GM23338 (cell line): Measurements from ENCODE around the gene MFSD2A. TPM values are rescaled to one million over a fixed set of nuclear protein-coding genes. Genes with fewer than 3 reads are reported as not detected.

Source experiments
- ATAC-seq: fragments of 200-7000 bp; cut with Tn5 transposase; 3 replicates; pipeline ENCODE4 v1.9.1; 2020
- DNase-seq: peaks from one replicate; pipeline ENCODE4 v3.0.0-alpha.2; 2015; ENCODE audit warnings: low spot score
- H2AFZ ChIP-seq: fragments of 200-600 bp; sonication (generic); 2 replicates; pipeline ENCODE4 v1.8.0; 2016; ENCODE audit warnings: antibody characterized with exemption, mild to moderate bottlenecking, moderate library complexity
- H3F3A ChIP-seq: fragments of 200-600 bp; sonication (generic); replicated peaks from 2 replicates; pipeline ENCODE4 v1.8.0; 2017; ENCODE audit warnings: antibody characterized with exemption, mixed run types, low read depth
- H3K27ac ChIP-seq: fragments of 200-600 bp; sonication (generic); 2 replicates; pipeline ENCODE4 v1.6.1; 2016; ENCODE audit warnings: low read depth
- H3K27me3 ChIP-seq: fragments of 200-600 bp; sonication (generic); 2 replicates; pipeline ENCODE4 v1.8.0; 2016; ENCODE audit warnings: mild to moderate bottlenecking, mixed run types, moderate library complexity; ENCODE audit not compliant: insufficient read depth
- H3K36me3 ChIP-seq: fragments of 200-600 bp; sonication (generic); 2 replicates; pipeline ENCODE4 v1.8.0; 2016; ENCODE audit warnings: mild to moderate bottlenecking; ENCODE audit not compliant: insufficient read depth
- H3K4me1 ChIP-seq: fragments of 200-600 bp; sonication (generic); 2 replicates; pipeline ENCODE4 v1.8.0; 2016; ENCODE audit warnings: mild to moderate bottlenecking, moderate library complexity; ENCODE audit not compliant: insufficient read depth
- H3K4me2 ChIP-seq: fragments of 200-600 bp; sonication (generic); 2 replicates; pipeline ENCODE4 v1.7.1; 2017; ENCODE audit warnings: mixed run types
- H3K4me3 ChIP-seq: fragments of 200-600 bp; sonication (generic); 2 replicates; pipeline ENCODE4 v1.6.1; 2016; ENCODE audit warnings: mixed run types
- H3K79me2 ChIP-seq: fragments of 200-600 bp; sonication (generic); replicated peaks from 2 replicates; pipeline ENCODE4 v1.8.0; 2017; ENCODE audit warnings: mild to moderate bottlenecking; ENCODE audit not compliant: insufficient read depth
- H3K9me2 ChIP-seq: fragments of 200-600 bp; sonication (generic); 2 replicates; pipeline ENCODE4 v1.8.0; 2017; ENCODE audit not compliant: insufficient read depth
- H4K20me1 ChIP-seq: fragments of 200-600 bp; sonication (generic); replicated peaks from 2 replicates; pipeline ENCODE4 v1.8.0; 2017; ENCODE audit warnings: mild to moderate bottlenecking; ENCODE audit not compliant: insufficient read depth
- H3K27ac Mint-ChIP-seq: 2 replicates; pipeline ENCODE4 v1.8.0; 2020; ENCODE audit warnings: inconsistent platforms, mild to moderate bottlenecking, moderate library complexity, mixed read lengths
- H3K27me3 Mint-ChIP-seq: 3 replicates; pipeline ENCODE4 v1.8.0; 2022; ENCODE audit warnings: low read depth, mild to moderate bottlenecking, moderate library complexity, mixed read lengths, inconsistent platforms; ENCODE audit not compliant: insufficient read depth, poor library complexity
- H3K36me3 Mint-ChIP-seq: 3 replicates; pipeline ENCODE4 v1.8.0; 2021; ENCODE audit warnings: low read depth, mild to moderate bottlenecking, inconsistent platforms, moderate library complexity, mixed read lengths
- H3K4me1 Mint-ChIP-seq: 3 replicates; pipeline ENCODE4 v1.8.0; 2020; ENCODE audit warnings: mild to moderate bottlenecking, inconsistent platforms, mixed read lengths
- H3K4me3 Mint-ChIP-seq: 3 replicates; pipeline ENCODE4 v1.8.0; 2021; ENCODE audit warnings: moderate library complexity, mild to moderate bottlenecking, inconsistent platforms, mixed read lengths
- H3K9me3 Mint-ChIP-seq: 3 replicates; pipeline ENCODE4 v1.8.0; 2020; ENCODE audit warnings: moderate library complexity, mild to moderate bottlenecking, inconsistent platforms, mixed read lengths
- CREB1 ChIP-seq: fragments of 250-450 bp; sonication (Bioruptor Pico); IDR thresholded peaks from 2 replicates; pipeline ENCODE4 v1.5.0; 2020; ENCODE audit warnings: low read depth, mild to moderate bottlenecking, moderate library complexity
- EZH2 ChIP-seq: fragments of 200-600 bp; sonication (generic); IDR thresholded peaks from one replicate; pipeline ENCODE4 v1.8.0; 2017; ENCODE audit warnings: antibody characterized with exemption, mild to moderate bottlenecking, low read depth; ENCODE audit not compliant: unreplicated experiment
- EZH2phosphoT487 ChIP-seq: fragments of 200-600 bp; sonication (generic); IDR thresholded peaks from one replicate; pipeline ENCODE4 v1.8.1; 2018; ENCODE audit warnings: antibody characterized with exemption; ENCODE audit not compliant: unreplicated experiment
- JUNB ChIP-seq: IDR thresholded peaks from one replicate; pipeline ENCODE4 v1.6.1; 2016; ENCODE audit warnings: antibody characterized with exemption; ENCODE audit not compliant: unreplicated experiment
- NANOG ChIP-seq: IDR thresholded peaks from 2 replicates; pipeline ENCODE4 v1.6.1; 2016; ENCODE audit warnings: antibody characterized with exemption, borderline replicate concordance
- POLR2AphosphoS5 ChIP-seq: IDR thresholded peaks from 2 replicates; pipeline ENCODE4 v1.6.1; 2016; ENCODE audit warnings: antibody characterized with exemption, low read depth
- STAT1 ChIP-seq: IDR thresholded peaks from one replicate; pipeline ENCODE4 v1.6.1; 2016; ENCODE audit warnings: antibody characterized with exemption; ENCODE audit not compliant: unreplicated experiment
- ZNF331 ChIP-seq: fragments of 250-450 bp; sonication (Bioruptor Pico); IDR thresholded peaks from 2 replicates; pipeline ENCODE4 v1.5.0; 2020; ENCODE audit warnings: low read depth, mild to moderate bottlenecking, moderate library complexity
- polyA plus RNA-seq: library from polyadenylated mRNA; unstranded; fragments of >200 nt; fragmentation: Nextera tagmentation; extraction: Ambion mirVana; gene quantifications from 2 replicates; pipeline ENCODE4 v1.2.1, GENCODE V29; 2016
- total RNA-seq: library from RNA; depleted of rRNA; stranded (reverse); fragments of >200 nt; shearing (Covaris generic); gene quantifications from 2 replicates; pipeline ENCODE4 v1.2.3, GENCODE V29; 2014
- TF ChIP-seq, protein P1 (sequence below): IDR thresholded peaks from 2 replicates; pipeline ENCODE4 v1.6.1; 2016; ENCODE audit warnings: antibody characterized with exemption
- TF ChIP-seq, protein P2 (sequence below), 2 experiments: fragments of 200-600 bp in 1 of 2; sonication (generic) in 1 of 2; conservative IDR thresholded peaks; 2 replicates each; pipeline versions ENCODE4 v1.5.1 to v1.6.1; 2016 to 2017; ENCODE audit warnings: antibody characterized with exemption in 2 of 2, low read depth in 2 of 2, mild to moderate bottlenecking in 2 of 2, moderate library complexity in 1 of 2

Gene MFSD2A
- total and polyA plus RNA-seq, 2 experiments from 2014 or later: 16.1 to 23.9 TPM

DNA sequence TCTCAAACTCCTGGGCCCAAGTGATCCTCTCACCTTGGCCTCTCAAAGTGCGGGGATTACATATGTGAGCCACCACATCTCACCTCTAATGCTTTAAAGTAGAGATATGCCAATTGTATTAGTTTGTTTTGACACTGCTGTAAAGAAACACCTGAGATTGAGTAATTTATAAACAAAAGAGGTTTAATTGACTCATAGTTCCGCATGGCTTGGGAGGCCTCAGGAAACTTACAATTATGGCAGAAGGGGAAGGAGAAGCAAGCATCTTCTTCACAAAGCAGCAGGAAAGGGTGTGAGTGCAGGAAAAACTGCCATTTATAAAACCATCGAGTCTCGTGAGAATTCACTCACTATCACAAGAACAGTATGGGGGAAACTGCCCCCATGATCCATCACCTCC is 49.8 kb upstream of the MFSD2A start (continued):
- TF ChIP-seq, protein P1, sequence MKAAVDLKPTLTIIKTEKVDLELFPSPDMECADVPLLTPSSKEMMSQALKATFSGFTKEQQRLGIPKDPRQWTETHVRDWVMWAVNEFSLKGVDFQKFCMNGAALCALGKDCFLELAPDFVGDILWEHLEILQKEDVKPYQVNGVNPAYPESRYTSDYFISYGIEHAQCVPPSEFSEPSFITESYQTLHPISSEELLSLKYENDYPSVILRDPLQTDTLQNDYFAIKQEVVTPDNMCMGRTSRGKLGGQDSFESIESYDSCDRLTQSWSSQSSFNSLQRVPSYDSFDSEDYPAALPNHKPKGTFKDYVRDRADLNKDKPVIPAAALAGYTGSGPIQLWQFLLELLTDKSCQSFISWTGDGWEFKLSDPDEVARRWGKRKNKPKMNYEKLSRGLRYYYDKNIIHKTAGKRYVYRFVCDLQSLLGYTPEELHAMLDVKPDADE: no peak
- TF ChIP-seq ZNF331 (no peak), STAT1 (no peak), POLR2AphosphoS5 (no peak), EZH2phosphoT487 (no peak)
- TF ChIP-seq, protein P2, sequence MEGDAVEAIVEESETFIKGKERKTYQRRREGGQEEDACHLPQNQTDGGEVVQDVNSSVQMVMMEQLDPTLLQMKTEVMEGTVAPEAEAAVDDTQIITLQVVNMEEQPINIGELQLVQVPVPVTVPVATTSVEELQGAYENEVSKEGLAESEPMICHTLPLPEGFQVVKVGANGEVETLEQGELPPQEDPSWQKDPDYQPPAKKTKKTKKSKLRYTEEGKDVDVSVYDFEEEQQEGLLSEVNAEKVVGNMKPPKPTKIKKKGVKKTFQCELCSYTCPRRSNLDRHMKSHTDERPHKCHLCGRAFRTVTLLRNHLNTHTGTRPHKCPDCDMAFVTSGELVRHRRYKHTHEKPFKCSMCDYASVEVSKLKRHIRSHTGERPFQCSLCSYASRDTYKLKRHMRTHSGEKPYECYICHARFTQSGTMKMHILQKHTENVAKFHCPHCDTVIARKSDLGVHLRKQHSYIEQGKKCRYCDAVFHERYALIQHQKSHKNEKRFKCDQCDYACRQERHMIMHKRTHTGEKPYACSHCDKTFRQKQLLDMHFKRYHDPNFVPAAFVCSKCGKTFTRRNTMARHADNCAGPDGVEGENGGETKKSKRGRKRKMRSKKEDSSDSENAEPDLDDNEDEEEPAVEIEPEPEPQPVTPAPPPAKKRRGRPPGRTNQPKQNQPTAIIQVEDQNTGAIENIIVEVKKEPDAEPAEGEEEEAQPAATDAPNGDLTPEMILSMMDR (conservative IDR thresholded peaks at IDR 0.05; ENCODE audit: low read depth in 2 of 2): no peak

DNA sequence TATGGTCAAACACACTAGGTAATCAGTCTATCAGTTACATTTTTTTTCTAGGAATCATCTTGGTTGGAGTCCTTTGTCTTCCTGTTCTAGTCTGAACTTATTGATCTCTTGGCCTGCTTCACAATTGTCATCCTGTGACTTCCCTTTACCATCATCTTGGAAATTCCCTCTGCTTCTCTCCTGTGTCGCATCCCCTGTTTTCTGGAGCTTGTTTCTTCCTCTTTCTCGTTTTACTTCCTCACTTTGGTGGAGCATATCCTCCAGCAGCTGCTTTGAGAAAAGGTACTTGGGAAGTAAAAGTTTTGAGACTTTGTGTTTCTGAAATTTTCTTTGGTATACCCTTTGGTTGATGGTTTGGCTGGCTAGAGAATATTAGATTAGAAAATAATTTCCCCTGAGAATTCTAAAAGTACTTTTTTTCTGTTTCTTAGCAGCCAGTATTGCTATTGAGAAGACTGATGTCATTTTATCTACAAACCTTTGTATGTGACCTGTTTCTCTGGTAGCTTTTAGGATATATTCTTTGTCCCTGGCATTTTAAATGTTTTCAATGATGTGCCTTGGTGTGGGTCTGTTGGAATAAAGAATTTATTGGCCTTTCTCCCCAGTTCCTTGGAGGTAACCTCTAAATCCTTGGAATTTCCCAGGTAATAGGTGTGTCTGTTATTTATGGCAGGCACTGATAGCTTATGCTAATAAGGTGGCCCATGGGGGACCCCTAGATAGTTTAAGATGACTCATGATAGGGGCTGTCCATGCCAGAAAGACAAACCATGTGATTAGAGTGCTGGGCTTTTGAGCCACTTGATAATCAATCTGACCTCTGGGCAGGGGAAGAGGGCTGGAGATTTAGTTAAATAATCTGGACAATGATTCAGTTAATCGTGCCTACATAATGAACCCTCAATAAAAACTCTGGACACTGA is 47.2 kb upstream of the MFSD2A start:
- Histone ChIP-seq H3K9me2 (no peaks in the 10 kb centered on the region), H3K4me3 (no peak overlapping the region), H3K27ac (no peak overlapping the region), H3K36me3 (0 out of 2 replicates have a peak, but pooled peaks cover 6% of the 10 kb centered on the region), H3K27me3 (peaks cover 16% of the 10 kb centered on the region), H4K20me1 (no peaks in the 10 kb centered on the region), H3F3A (peaks cover 8% of the 10 kb centered on the region), H3K79me2 (no peaks in the 10 kb centered on the region), H2AFZ (no peak overlapping the region), H3K4me2 (no peak overlapping the region), H3K4me1 (peaks cover 5% of the 10 kb centered on the region; the same call in 1 of the 2 replicates)
- no peak for ATAC-seq
- peaks cover 38% of the 10 kb centered on the region for H3K9me3 Mint-ChIP-seq
- H3K4me3 Mint-ChIP-seq: no peak overlapping the region
- TF ChIP-seq JUNB (no peak), EZH2 (no peak), CREB1 (CRISPR knock-in tag) (no peak), ZNF331 (no peak), NANOG (no peak), STAT1 (no peak), EZH2phosphoT487 (no peak)
- TF ChIP-seq, protein P1: no peak
- TF ChIP-seq, protein P2 (conservative IDR thresholded peaks at IDR 0.05; ENCODE audit: low read depth in 2 of 2): no peak
- DNase-seq: no peak
- peaks cover 4% of the 10 kb centered on the region for H3K4me1 Mint-ChIP-seq
- no peak overlapping the region for H3K27ac Mint-ChIP-seq
- peaks cover 19% of the 10 kb centered on the region for H3K36me3 Mint-ChIP-seq
- H3K27me3 Mint-ChIP-seq: peaks cover 19% of the 10 kb centered on the region
